ENCODE data around the gene GRIN1. TPM values are rescaled to one million over a fixed set of nuclear protein-coding genes. Genes with fewer than 3 reads are reported as not detected.
A peak's percentile ranks its signal among the peaks of the same experiment; 100 is the strongest.

GRIN1 gene
- total and polyA plus RNA-seq, 2 experiments from 2014 or later, result not detected

- Histone ChIP-seq H3K27me3 (no peaks in the 10 kb centered on the region), H2AFZ (peak overlapping the region; percentile 68)
- 40% methylated on average over 13 of the region's 45 CpGs for WGBS (ENCODE audit: low lambda C conversion rate, missing lambda C conversion rate)
Measured at GRCh38 chr9:137114220-137114612, 24.7 kb upstream of the GRIN1 start.

GRCh38 chr9:137114613-137115393 lies 24.2 kb upstream of the GRIN1 start, which contains the start of gene DPP7:
TSS of gene DPP7 (minus strand) at chr9:137114733. CDS start at chr9:137114713, 20 bp downstream.
- WGBS (ENCODE audit: low lambda C conversion rate, missing lambda C conversion rate), result 32% methylated on average over 18 of the region's 70 CpGs
- Histone ChIP-seq H3K9me2 (replicated peaks; ENCODE audit: insufficient read depth) (no peaks in the 10 kb centered on the region), H3K4me2 (peak within 1 kb of the TSS; percentile 99), H2AFZ (peak within 1 kb of the TSS; percentile 68), H3K4me3 (peak within 1 kb of the TSS; percentile 45), H4K20me1 (ENCODE audit: insufficient read depth, poor library complexity, severe bottlenecking) (no peaks in the 10 kb centered on the region), H3K79me2 (peaks cover 3% of the 10 kb centered on the region), H3K36me3 (replicated peaks; ENCODE audit: insufficient read depth, low read depth) (no peaks in the 10 kb centered on the region), H3K27me3 (no peaks in the 10 kb centered on the region), H3K9me3 (ENCODE audit: low read depth) (no peaks in the 10 kb centered on the region), H3K27ac (peak within 1 kb of the TSS; percentile 84), H3K4me1 (ENCODE audit: insufficient read depth) (peaks cover 37% of the 10 kb centered on the region)
- peak; percentile 82 for DNase-seq (ENCODE audit: low spot score)
- no peak for TF ChIP-seq EZH2phosphoT487 (IDR thresholded peaks at IDR 0.05; ENCODE audit: low read depth, severe bottlenecking, unreplicated experiment)
- no peak for TF ChIP-seq EZH2 (IDR thresholded peaks at IDR 0.05; ENCODE audit: borderline replicate concordance)
- TF ChIP-seq CTCF (IDR thresholded peaks at IDR 0.05; ENCODE audit: poor library complexity), result no peak

More at GRCh38 chr9:137114220-137114612, 24.7 kb upstream of the GRIN1 start:
- no peaks in the 10 kb centered on the region for H3K9me2 ChIP-seq (replicated peaks; ENCODE audit: insufficient read depth)
- TF ChIP-seq CTCF (IDR thresholded peaks at IDR 0.05; ENCODE audit: poor library complexity) (no peak), EZH2 (IDR thresholded peaks at IDR 0.05; ENCODE audit: borderline replicate concordance) (no peak)
- peaks cover 37% of the 10 kb centered on the region for H3K4me1 ChIP-seq (ENCODE audit: insufficient read depth)
- H3K36me3 ChIP-seq (replicated peaks; ENCODE audit: insufficient read depth, low read depth), result no peaks in the 10 kb centered on the region
- H3K27ac ChIP-seq, result no peak overlapping the region
- no peak for DNase-seq (ENCODE audit: low spot score)
- peak overlapping the region; percentile 45 for H3K4me3 ChIP-seq
- no peaks in the 10 kb centered on the region for H3K9me3 ChIP-seq (ENCODE audit: low read depth)
- peak overlapping the region; percentile 99 for H3K4me2 ChIP-seq
- no peaks in the 10 kb centered on the region for H4K20me1 ChIP-seq (ENCODE audit: insufficient read depth, poor library complexity, severe bottlenecking)
- peaks cover 3% of the 10 kb centered on the region for H3K79me2 ChIP-seq

- TF ChIP-seq EZH2phosphoT487 (IDR thresholded peaks at IDR 0.05; ENCODE audit: low read depth, severe bottlenecking, unreplicated experiment) (no peak), CTCF (IDR thresholded peaks at IDR 0.05; ENCODE audit: poor library complexity) (no peak), EZH2 (IDR thresholded peaks at IDR 0.05; ENCODE audit: borderline replicate concordance) (no peak)
- 90% methylated on average over 20 of the region's 21 CpGs for WGBS (ENCODE audit: low lambda C conversion rate, missing lambda C conversion rate)
- H3K9me3 ChIP-seq (ENCODE audit: low read depth), result no peaks in the 10 kb centered on the region
- no peak for DNase-seq (ENCODE audit: low spot score)
- H4K20me1 ChIP-seq (ENCODE audit: insufficient read depth, poor library complexity, severe bottlenecking), result no peaks in the 10 kb centered on the region
- H3K4me2 ChIP-seq, result peak overlapping the region; percentile 99
- H2AFZ ChIP-seq, result no peak overlapping the region
- H3K9me2 ChIP-seq (replicated peaks; ENCODE audit: insufficient read depth), result no peaks in the 10 kb centered on the region
- H3K4me1 ChIP-seq (ENCODE audit: insufficient read depth), result peaks cover 37% of the 10 kb centered on the region
- no peaks in the 10 kb centered on the region for H3K27me3 ChIP-seq
- peaks cover 3% of the 10 kb centered on the region for H3K79me2 ChIP-seq
- no peaks in the 10 kb centered on the region for H3K36me3 ChIP-seq (replicated peaks; ENCODE audit: insufficient read depth, low read depth)
- H3K4me3 ChIP-seq, result no peak overlapping the region
- H3K27ac ChIP-seq, result peak overlapping the region; percentile 84
Measured at GRCh38 chr9:137115394-137116026, 23.4 kb upstream of the GRIN1 start.

All from hepatocyte (in vitro differentiated cells).